Measurements from ENCODE around the gene TMEM138. TPM values are rescaled to one million over a fixed set of nuclear protein-coding genes. Genes with fewer than 3 reads are reported as not detected.

TMEM138 gene
- polyA plus RNA-seq, 1 experiment = 55.6 TPM

GRCh38 chr11:61337706-61338470 is 24.3 kb upstream of the TMEM138 start:
- Histone ChIP-seq H3K4me3 (ENCODE audit: low read depth, low read length) (no peak overlapping the region), H3K36me3 (ENCODE audit: control insufficient read depth, insufficient read depth, low read length) (peaks cover 2% of the 10 kb centered on the region), H3K27me3 (ENCODE audit: control insufficient read depth, insufficient read depth, low read length) (no peaks in the 10 kb centered on the region)
- TF ChIP-seq CTCF (IDR thresholded peaks at IDR 0.05; ENCODE audit: insufficient read depth, low read depth, low read length) = no peak
- no peak for DNase-seq (ENCODE audit: low read depth)
- ChIA-PET POLR2A (no interaction called here), CTCF (interaction anchor here (1.2 to 10.9 kb wide), 7 partner anchors 9 to 91 kb away, joined by 3 to 374 read pairs (median 56); partner anchors contain the start of genes CYB561A3, TMEM138 and TMEM216)

GRCh38 chr11:61338783-61339489 is 23.2 kb upstream of the TMEM138 start:
- no peaks in the 10 kb centered on the region for H3K27me3 ChIP-seq (ENCODE audit: control insufficient read depth, insufficient read depth, low read length)
- TF ChIP-seq CTCF (IDR thresholded peaks at IDR 0.05; ENCODE audit: insufficient read depth, low read depth, low read length) = no peak
- no peak overlapping the region for H3K4me3 ChIP-seq (ENCODE audit: low read depth, low read length)
- no peak for DNase-seq (ENCODE audit: low read depth)
- ChIA-PET POLR2A (no interaction called here), CTCF (interaction anchor here (0.6 to 10.9 kb wide), 5 partner anchors 17 to 299 kb away, joined by 3 to 374 read pairs (median 3); partner anchors contain the start of gene TMEM216)
- peaks cover 2% of the 10 kb centered on the region for H3K36me3 ChIP-seq (ENCODE audit: control insufficient read depth, insufficient read depth, low read length)

GRCh38 chr11:61339490-61339878 is 22.7 kb upstream of the TMEM138 start:
- POLR2A ChIA-PET = no interaction called here
- no peak for DNase-seq (ENCODE audit: low read depth)
- CTCF ChIA-PET = interaction anchor here (0.6 to 10.9 kb wide), 6 partner anchors 16 to 298 kb away, joined by 3 to 374 read pairs (median 3); partner anchors contain the start of gene TMEM216
- Histone ChIP-seq H3K4me3 (ENCODE audit: low read depth, low read length) (no peak overlapping the region), H3K27me3 (ENCODE audit: control insufficient read depth, insufficient read depth, low read length) (no peaks in the 10 kb centered on the region), H3K36me3 (ENCODE audit: control insufficient read depth, insufficient read depth, low read length) (peaks cover 2% of the 10 kb centered on the region)
- no peak for TF ChIP-seq CTCF (IDR thresholded peaks at IDR 0.05; ENCODE audit: insufficient read depth, low read depth, low read length)

GRCh38 chr11:61340979-61341378 is 21.2 kb upstream of the TMEM138 start:
- POLR2A ChIA-PET = no interaction called here
- H3K27me3 ChIP-seq (ENCODE audit: control insufficient read depth, insufficient read depth, low read length) = no peaks in the 10 kb centered on the region
- no peak for DNase-seq (ENCODE audit: low read depth)
- H3K36me3 ChIP-seq (ENCODE audit: control insufficient read depth, insufficient read depth, low read length) = peaks cover 2% of the 10 kb centered on the region
- no peak overlapping the region for H3K4me3 ChIP-seq (ENCODE audit: low read depth, low read length)
- CTCF ChIA-PET = interaction anchor here (1.2 to 10.9 kb wide), 2 partner anchors 42 to 50 kb away, joined by 3 to 374 read pairs; no protein-coding TSS in a partner anchor
- no peak for TF ChIP-seq CTCF (IDR thresholded peaks at IDR 0.05; ENCODE audit: insufficient read depth, low read depth, low read length)

- H3K4me3 ChIP-seq (ENCODE audit: low read depth, low read length) = no peak overlapping the region
- peaks cover 4% of the 10 kb centered on the region for H3K36me3 ChIP-seq (ENCODE audit: control insufficient read depth, insufficient read depth, low read length)
- no peak for TF ChIP-seq CTCF (IDR thresholded peaks at IDR 0.05; ENCODE audit: insufficient read depth, low read depth, low read length)
- DNase-seq (ENCODE audit: low read depth) = no peak
- H3K27me3 ChIP-seq (ENCODE audit: control insufficient read depth, insufficient read depth, low read length) = no peaks in the 10 kb centered on the region
- ChIA-PET POLR2A (no interaction called here), CTCF (interaction anchor here (0.5 to 10.9 kb wide), 3 partner anchors 24 to 49 kb away, joined by 3 to 374 read pairs (median 4); no protein-coding TSS in a partner anchor)
Observed at GRCh38 chr11:61341706-61342105, 20.5 kb upstream of the TMEM138 start.
